HFFc6 (cell line): Measurements from ENCODE around the gene TSC22D4. TPM values are rescaled to one million over a fixed set of nuclear protein-coding genes. Genes with fewer than 3 reads are reported as not detected.

ENCODE experiments used
- DNase-seq: peaks from one replicate; pipeline ENCODE4 v3.0.0-alpha.2; 2018
- H3K27ac Mint-ChIP-seq: 2 replicates; pipeline ENCODE4 v1.8.0; 2020; ENCODE audit warnings: mild to moderate bottlenecking, mixed read lengths
- H3K27me3 Mint-ChIP-seq: 2 replicates; pipeline ENCODE4 v1.8.0; 2021; ENCODE audit warnings: mild to moderate bottlenecking, moderate library complexity, mixed read lengths; ENCODE audit not compliant: insufficient read depth
- H3K36me3 Mint-ChIP-seq: 2 replicates; pipeline ENCODE4 v1.8.0; 2021; ENCODE audit warnings: low read depth, mixed read lengths
- H3K4me1 Mint-ChIP-seq: 2 replicates; pipeline ENCODE4 v1.8.0; 2020; ENCODE audit warnings: low read depth, mixed read lengths
- H3K4me3 Mint-ChIP-seq: 2 replicates; pipeline ENCODE4 v1.8.0; 2020; ENCODE audit warnings: mild to moderate bottlenecking, moderate library complexity, mixed read lengths
- H3K9me3 Mint-ChIP-seq: 2 replicates; pipeline ENCODE4 v1.8.0; 2020; ENCODE audit warnings: mild to moderate bottlenecking, mixed read lengths
- total RNA-seq, 6 experiments: library from RNA; stranded (reverse); fragmentation: NEBNext Ultra II Directional; extraction: Animal tissue kit (Norgen Biotek cat#: 25700); gene quantifications; 2 replicates in 1 of 6; 3 replicates in 5 of 6; pipeline ENCODE4 v1.2.3, GENCODE V29; 2021
- TF ChIP-seq, protein P1 (sequence below): fragments of 200-600 bp; sonication (generic); IDR thresholded peaks from 2 replicates; pipeline ENCODE4 v1.5.0; 2021; ENCODE audit warnings: antibody characterized with exemption, mild to moderate bottlenecking

TSC22D4 gene
- total RNA-seq, 6 experiments from 2014 or later, result 50.6 to 54.5 (median 51.7) TPM

- no peaks in the 10 kb centered on the region for H3K9me3 Mint-ChIP-seq
- DNase-seq, result peak; percentile 86
- H3K27me3 Mint-ChIP-seq, result peaks cover 3% of the 10 kb centered on the region
- TF ChIP-seq, protein P1, sequence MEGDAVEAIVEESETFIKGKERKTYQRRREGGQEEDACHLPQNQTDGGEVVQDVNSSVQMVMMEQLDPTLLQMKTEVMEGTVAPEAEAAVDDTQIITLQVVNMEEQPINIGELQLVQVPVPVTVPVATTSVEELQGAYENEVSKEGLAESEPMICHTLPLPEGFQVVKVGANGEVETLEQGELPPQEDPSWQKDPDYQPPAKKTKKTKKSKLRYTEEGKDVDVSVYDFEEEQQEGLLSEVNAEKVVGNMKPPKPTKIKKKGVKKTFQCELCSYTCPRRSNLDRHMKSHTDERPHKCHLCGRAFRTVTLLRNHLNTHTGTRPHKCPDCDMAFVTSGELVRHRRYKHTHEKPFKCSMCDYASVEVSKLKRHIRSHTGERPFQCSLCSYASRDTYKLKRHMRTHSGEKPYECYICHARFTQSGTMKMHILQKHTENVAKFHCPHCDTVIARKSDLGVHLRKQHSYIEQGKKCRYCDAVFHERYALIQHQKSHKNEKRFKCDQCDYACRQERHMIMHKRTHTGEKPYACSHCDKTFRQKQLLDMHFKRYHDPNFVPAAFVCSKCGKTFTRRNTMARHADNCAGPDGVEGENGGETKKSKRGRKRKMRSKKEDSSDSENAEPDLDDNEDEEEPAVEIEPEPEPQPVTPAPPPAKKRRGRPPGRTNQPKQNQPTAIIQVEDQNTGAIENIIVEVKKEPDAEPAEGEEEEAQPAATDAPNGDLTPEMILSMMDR, result no peak
- peaks cover 7% of the 10 kb centered on the region; the same call in 1 of the 2 replicates for H3K4me1 Mint-ChIP-seq
- H3K4me3 Mint-ChIP-seq, result no peak overlapping the region
- H3K27ac Mint-ChIP-seq, result peak overlapping the region; percentile 61; the same call in 1 of the 2 replicates
- H3K36me3 Mint-ChIP-seq, result no peaks in the 10 kb centered on the region
These were observed 10.8 kb upstream of the TSC22D4 start for GRCh38 chr7:100489824-100490223.

GRCh38 chr7:100489121-100489520, 10.1 kb upstream of the TSC22D4 start:
- TF ChIP-seq, protein P1, result no peak
- no peak overlapping the region for H3K27ac Mint-ChIP-seq
- no peak for DNase-seq

GRCh38 chr7:100488333-100489095, 9.5 kb upstream of the TSC22D4 start:
- H3K4me1 Mint-ChIP-seq, result peaks cover 7% of the 10 kb centered on the region; the same call in 1 of the 2 replicates
- no peak for DNase-seq
- peaks cover 3% of the 10 kb centered on the region for H3K27me3 Mint-ChIP-seq
- no peak overlapping the region for H3K4me3 Mint-ChIP-seq
- TF ChIP-seq, protein P1, result no peak
- no peaks in the 10 kb centered on the region for H3K36me3 Mint-ChIP-seq
- H3K27ac Mint-ChIP-seq, result no peak overlapping the region
- H3K9me3 Mint-ChIP-seq, result no peaks in the 10 kb centered on the region

More at GRCh38 chr7:100489121-100489520, 10.1 kb upstream of the TSC22D4 start:
- Mint-ChIP-seq H3K4me3 (no peak overlapping the region), H3K9me3 (no peaks in the 10 kb centered on the region), H3K36me3 (no peaks in the 10 kb centered on the region), H3K4me1 (peaks cover 7% of the 10 kb centered on the region; the same call in 1 of the 2 replicates), H3K27me3 (peaks cover 5% of the 10 kb centered on the region)

DNA sequence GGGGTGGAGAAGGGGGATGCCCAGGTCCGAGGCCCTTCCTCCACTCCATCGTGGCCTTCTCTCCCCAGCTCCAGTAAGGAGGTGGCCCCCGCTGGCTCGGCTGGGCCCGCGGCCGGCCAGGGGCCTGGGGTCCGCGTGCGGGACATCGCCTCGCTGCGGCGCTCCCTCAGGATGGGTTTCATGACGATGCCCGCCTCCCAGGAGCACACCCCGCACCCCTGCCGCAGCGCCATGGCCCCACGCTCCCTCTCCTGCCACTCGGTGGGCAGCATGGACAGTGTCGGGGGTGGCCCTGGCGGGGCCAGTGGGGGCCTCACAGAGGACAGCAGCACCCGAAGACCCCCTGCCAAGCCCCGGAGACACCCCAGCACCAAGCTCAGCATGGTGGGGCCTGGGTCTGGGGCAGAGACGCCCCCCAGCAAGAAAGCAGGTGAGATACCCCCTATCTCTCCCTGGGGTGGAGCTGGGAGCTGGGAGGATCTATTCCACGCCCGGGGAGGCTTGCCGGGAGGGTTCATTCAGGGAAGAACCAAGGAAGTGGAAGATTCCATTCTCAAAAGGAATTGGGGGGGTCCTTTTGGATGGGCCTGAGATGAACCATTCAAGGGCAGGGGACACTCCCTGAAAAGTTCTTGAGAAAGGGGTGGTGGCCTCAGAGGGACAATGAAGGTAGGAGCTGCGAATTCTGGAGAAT, 7.9 kb upstream of the TSC22D4 start:
- no peak for DNase-seq
- no peak overlapping the region for H3K4me3 Mint-ChIP-seq
- no peak overlapping the region for H3K27ac Mint-ChIP-seq

GRCh38 chr7:100486111-100486636, 7.2 kb upstream of the TSC22D4 start:
- TF ChIP-seq, protein P1, result no peak
- H3K4me1 Mint-ChIP-seq, result peaks cover 12% of the 10 kb centered on the region; the same call in 1 of the 2 replicates
- H3K27ac Mint-ChIP-seq, result no peak overlapping the region
- H3K27me3 Mint-ChIP-seq, result peaks cover 2% of the 10 kb centered on the region
- H3K4me3 Mint-ChIP-seq, result no peak overlapping the region
- H3K9me3 Mint-ChIP-seq, result no peaks in the 10 kb centered on the region
- DNase-seq, result no peak
- no peaks in the 10 kb centered on the region for H3K36me3 Mint-ChIP-seq

More for the DNA sequence above, 7.9 kb upstream of the TSC22D4 start:
- Mint-ChIP-seq H3K27me3 (peaks cover 2% of the 10 kb centered on the region), H3K4me1 (peaks cover 12% of the 10 kb centered on the region; the same call in 1 of the 2 replicates), H3K9me3 (no peaks in the 10 kb centered on the region), H3K36me3 (no peaks in the 10 kb centered on the region)
- TF ChIP-seq, protein P1, result no peak
